AG09319 (cell line): Measurements from ENCODE around the gene SSRP1.

Source experiments
- DNase-seq: peaks from one replicate; pipeline ENCODE4 v3.0.0-alpha.2; 2010; ENCODE audit warnings: low read depth; ENCODE audit errors: extremely low read depth
- TF ChIP-seq, protein P1 (sequence below): IDR thresholded peaks from 2 replicates; pipeline ENCODE4 v1.5.1; 2011; ENCODE audit warnings: low read depth, mild to moderate bottlenecking, inconsistent platforms, low read length, moderate library complexity

The SSRP1 gene

DNA sequence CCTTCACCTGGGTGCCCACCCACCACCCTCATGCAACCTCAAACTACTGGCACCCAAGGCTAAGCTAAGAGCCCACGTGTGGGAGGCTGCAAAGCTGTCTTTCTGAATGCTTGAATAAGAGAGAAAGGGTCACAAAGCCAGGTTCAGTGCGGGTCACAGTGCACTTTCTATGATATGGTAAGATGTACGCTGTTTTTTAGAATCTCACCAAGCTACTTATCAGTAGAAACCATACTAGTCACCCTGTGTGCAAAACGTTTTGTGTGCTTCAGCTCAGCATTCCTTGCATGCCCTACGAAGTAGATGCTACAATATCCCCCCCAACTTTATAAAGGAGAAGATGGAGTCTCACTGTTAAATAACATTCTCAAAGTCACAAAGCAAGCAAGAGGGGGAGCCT is 17.3 kb upstream of the SSRP1 start:
- TF ChIP-seq, protein P1, sequence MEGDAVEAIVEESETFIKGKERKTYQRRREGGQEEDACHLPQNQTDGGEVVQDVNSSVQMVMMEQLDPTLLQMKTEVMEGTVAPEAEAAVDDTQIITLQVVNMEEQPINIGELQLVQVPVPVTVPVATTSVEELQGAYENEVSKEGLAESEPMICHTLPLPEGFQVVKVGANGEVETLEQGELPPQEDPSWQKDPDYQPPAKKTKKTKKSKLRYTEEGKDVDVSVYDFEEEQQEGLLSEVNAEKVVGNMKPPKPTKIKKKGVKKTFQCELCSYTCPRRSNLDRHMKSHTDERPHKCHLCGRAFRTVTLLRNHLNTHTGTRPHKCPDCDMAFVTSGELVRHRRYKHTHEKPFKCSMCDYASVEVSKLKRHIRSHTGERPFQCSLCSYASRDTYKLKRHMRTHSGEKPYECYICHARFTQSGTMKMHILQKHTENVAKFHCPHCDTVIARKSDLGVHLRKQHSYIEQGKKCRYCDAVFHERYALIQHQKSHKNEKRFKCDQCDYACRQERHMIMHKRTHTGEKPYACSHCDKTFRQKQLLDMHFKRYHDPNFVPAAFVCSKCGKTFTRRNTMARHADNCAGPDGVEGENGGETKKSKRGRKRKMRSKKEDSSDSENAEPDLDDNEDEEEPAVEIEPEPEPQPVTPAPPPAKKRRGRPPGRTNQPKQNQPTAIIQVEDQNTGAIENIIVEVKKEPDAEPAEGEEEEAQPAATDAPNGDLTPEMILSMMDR, result no peak
- DNase-seq, result no peak

DNA sequence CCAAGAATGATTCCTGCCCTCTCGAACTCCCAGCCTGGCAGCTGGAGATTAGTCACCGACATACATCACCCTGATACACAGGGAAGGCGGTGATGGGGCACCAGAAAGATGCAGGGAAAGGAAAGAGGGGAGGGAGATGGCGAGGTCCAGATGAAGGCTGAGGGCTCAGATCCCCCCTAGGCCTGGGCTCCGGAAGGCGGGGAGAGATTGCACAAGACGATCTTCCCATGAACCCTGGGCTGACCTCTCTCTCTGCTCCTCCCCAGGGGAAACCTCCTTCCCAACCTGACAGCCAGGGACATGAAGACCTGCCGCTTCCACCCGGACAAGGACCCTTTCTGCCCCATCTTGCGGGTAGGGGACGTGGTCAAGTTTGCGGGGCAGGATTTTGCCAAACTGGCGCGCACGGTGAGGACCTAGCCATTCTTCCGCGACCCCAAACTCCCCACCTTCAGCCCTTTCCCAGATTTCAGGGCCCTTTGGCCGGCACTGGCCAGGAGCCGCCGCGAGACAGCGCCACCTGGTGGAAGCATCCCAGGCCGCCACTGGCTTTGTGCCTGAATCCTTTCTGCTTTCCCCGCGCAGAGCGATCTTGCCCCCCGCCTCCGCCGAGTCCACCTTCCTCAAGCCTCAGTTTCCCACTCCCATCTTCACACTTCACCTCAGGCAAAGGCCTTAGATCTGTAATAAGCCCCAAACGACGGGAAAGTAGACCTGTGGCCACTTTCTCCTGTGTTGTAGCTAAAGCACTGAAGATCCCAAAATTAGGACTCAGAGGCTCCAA is 14.0 kb upstream of the SSRP1 start:
- TF ChIP-seq, protein P1, result peak; percentile 90
- DNase-seq, result no peak

DNA sequence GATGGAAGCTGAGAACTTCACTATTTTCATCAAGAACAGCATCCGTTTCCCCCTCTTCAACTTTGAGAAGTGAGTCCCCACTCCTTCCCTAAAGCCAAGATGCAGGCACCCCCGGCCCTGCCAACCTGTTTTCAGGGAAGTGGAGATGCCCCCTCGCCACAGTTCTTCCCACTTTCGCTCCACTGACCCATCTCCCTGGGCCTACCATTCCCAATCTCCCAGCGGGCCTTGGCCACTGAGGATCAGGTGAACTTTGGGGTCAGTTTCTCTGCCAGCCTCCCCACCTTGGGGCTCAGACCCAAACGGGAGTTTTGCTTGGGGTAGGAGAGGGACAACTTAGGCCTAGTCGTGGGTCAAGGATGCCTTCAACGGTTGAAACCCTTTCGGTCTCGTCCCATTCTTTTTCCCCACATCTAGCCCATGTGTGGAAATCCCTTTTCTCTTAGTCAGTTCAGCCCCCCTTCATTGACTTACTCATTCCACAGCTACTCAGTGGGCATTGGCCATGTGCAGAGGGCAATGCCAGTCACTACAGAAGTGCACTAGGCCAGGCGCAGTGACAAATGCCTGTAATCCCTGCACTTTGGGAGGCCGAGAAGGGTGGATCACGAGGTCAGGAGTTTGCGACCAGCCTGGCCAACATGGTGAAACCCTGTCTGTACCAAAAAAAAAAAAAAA is 13.1 kb upstream of the SSRP1 start:
- TF ChIP-seq, protein P1, result no peak
- no peak for DNase-seq

DNA sequence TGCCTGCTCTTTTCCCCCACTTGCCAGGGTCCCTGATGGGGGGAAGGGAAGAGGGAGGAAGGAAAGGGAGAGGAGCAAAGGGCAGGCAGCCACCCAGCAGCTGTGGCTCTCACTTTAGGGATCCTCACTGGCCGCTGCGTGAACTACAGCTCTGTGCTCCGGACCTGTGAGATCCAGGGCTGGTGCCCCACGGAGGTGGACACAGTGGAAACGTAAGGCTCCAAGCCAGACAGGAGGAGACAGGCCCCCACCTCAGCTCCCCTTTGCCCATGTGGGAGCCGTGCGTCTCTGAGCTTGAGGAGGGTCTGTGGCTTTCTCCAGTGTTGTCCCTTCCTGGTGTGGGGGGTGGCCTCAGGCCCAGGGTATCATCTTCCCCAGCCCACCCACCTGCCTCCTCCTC is 12.4 kb upstream of the SSRP1 start:
- TF ChIP-seq, protein P1, result no peak
- no peak for DNase-seq

DNA sequence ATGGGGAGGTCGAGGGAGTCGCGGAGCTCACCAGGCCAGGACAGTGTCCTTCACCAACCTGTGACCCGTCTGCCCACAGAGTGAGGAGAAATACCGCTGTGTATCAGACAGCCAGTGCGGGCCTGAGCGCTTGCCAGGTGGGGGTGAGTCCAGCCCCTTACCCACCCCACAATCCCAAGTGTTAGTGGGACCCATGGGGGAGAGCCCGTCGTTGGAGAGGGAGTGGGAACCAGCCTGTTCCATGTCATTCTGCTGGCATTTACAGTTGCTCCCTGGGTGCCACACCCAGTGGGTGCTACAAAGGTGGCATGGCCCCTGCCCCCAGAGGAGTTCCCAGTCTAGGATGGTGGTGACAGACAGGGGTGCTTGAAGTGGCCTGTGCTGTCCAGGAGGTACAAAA is 11.6 kb upstream of the SSRP1 start:
- no peak for DNase-seq
- TF ChIP-seq, protein P1, result no peak

DNA sequence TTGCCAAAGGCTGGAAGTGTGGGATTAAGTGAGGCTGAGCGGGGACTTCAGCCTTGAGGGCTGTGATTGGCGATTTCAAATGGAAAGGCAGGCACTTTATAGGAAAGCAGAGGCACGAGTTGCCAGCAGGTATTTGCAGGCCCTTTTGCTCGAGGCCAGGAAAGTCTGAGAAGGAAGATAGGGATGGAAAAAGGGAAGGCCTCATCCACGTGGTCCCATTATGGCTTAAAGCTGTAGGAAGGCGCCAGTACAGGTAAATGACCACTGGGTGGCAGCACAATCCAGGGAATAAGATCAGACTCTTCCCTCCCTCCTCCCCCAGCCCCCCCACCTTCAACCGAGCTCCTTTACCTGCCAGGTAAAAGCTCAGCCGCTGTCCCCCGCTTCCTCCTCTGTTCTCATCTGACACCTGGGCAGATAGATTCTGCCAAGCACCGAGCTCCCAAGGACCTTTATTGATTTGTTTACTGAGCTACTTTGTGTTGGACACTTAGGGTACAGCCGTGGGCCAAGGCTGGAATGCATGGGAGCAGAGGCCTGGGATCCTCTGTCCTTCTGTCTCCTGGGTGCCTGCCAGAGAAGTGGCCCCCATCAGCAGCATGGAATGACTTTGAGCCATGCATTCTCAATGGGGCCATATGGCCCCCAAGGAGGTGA is 10.0 kb upstream of the SSRP1 start:
- no peak for DNase-seq

More for the DNA sequence above, 10.0 kb upstream of the SSRP1 start:
- TF ChIP-seq, protein P1, result peak; percentile 65
